CD4-positive, alpha-beta T cell treated with Interferon alpha-2 for 1 hour (primary cell): Measurements from ENCODE around the gene NUPR1.
A peak's percentile ranks its signal among the peaks of the same experiment; 100 is the strongest.
"Not testable (repeated sequence)": the region's sequence is repeated elsewhere in the genome, so short reads cannot be mapped to it uniquely, and the experiment has no call there.

Source experiments
- DNase-seq, 2 donors: peaks; one replicate each; pipeline ENCODE4 v3.0.0-alpha.2; 2020 to 2022

Gene NUPR1

GRCh38 chr16:28526201-28527099, 12.3 kb downstream of the NUPR1 start:
- DNase-seq = no peak

- DNase-seq = peak; percentile 37 to 39
These were observed 14.0 kb downstream of the NUPR1 start for GRCh38 chr16:28524681-28525171.

DNA sequence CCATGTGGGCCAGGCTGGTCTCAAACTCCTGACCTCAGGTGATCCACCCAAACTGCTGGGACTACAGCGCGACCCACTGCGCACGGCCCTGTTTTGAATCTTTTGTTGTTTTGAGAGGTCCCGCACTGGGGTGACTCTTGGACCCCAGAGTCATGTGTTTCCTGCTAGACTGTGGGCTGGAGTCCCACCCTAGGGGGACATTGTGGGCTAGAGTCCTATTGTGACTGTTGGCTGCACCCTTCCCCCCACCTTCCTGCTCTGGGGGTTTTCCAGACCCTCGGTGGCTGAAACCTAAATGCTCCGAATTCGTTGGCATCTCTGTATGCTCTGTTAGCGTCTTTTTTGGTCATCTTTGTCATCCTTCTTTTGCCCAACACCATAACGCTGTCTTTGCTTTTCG, 16.0 kb downstream of the NUPR1 start:
- DNase-seq = no peak

GRCh38 chr16:28521436-28521835, 17.3 kb downstream of the NUPR1 start:
- no peak for DNase-seq

DNA sequence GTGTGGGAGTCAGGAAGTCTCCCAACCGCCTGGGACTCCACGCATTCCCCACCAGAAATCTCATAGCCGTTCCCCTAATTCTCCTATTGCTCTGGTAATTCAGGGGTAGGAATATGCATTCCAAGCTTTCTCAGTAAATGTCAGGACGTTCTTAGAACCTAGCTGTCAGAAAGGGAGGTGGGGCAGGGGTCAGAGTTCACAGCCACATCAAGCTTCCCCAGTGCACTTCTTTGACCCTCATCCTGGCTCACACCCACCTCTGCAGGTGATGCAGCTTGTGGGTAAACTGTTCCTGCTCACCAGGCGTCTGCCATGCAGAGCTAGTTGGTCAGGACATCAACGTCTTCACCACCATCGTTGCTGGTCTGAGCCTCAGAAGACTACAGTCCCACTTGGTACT, 18.1 kb downstream of the NUPR1 start:
- DNase-seq = no peak

DNA sequence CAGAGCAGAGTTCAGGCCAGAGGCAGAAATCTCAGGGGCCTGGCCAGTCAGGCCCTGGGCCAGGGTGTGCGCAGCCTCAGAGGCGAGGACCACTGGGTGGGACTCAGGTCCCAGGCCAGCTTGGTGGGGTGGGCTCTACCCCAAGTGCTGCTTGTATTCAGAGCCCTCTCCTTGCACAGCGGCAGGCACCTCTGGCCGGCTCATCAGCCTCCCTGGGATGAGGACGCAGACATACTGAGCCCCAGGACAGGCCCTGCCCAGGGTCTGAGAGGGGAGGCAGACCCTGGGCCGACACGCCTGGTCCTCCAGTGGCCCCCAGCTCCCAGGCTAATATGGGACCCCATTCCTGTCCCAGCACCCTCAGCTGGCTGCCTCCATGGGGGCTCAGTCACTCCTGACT, 24.5 kb downstream of the NUPR1 start:
- no peak for DNase-seq

- DNase-seq = no peak
These were observed 25.1 kb downstream of the NUPR1 start for GRCh38 chr16:28513484-28514181.

DNA sequence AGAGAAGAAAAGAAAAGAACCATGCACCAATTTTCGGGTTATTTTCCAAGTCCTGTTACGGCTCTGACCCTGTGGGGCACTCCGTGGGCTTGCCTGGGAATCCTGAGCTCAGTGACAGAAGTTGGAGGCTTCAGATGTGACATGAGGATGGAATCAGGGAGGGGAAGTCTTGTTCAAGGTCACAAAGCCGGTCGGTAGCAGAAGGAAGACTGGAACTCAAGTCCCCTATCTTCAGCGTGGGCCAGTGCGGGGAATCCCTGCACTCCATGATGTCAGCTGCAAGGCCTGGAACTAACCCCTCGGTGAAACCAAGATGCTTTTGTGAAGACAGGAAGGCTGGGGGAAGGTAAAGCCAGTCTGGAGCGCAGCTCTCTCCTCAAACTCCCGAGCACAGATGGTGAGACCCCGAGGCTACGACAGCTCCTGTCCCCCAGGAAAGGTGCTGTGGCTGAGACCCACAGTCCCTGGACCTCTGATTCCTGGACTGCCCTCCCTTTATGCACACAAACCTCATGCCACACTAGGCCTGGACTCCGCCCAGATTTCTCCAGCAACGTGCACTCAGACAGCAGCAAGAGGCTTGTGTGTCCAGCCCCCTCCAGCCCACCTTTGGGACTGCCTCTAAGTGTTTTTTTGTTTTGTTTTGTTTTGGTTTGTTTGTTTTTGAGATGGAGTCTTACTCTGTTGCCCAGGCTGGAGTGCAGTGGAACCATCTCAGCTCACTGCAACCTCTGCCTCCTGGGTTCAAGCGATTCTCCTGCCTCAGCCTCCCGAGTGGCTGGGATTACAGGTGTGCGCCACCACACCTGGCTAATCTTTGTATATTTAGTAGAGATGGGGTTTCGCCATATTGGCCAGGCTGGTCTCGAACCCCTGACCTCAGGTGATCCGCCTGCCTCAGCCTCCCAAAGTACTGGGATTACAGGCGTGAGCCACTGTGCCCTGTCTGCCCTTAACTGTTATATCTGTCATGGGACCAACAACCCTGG, 26.7 kb downstream of the NUPR1 start:
- no peak for DNase-seq

- DNase-seq = no peak
These were observed 27.7 kb downstream of the NUPR1 start for GRCh38 chr16:28511031-28511430.

DNA sequence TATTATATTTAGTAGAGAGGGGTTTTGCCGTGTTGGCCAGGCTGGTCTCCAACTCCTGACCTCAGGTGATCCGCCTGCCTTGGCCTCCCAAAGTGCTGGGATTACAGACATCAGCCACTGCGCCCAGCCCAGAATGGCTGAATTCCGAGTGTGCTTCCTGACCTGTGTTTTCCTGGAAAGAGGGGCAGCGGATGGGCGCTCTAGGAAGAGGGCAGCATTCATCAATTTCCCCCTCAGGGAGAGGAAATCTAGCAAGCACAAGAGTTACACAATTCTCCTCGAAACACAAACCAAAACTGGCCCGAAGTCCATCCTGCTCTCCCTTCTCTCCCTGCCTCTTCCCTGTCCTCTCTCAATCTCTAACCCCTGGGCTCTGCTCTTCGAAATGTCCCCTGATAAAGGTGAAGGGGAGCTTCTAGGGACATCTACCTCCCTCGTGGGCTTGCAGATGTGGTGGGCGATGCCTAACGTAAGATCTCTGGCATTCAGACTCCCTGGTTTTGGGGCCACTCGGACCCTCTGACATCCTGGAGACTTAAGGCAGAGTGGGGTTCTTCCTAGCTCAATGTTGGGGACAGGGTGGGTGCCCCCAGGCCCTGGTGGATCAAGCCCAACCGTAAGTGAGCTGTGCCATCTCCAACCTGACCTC, 33.2 kb downstream of the NUPR1 start:
- no peak for DNase-seq

DNA sequence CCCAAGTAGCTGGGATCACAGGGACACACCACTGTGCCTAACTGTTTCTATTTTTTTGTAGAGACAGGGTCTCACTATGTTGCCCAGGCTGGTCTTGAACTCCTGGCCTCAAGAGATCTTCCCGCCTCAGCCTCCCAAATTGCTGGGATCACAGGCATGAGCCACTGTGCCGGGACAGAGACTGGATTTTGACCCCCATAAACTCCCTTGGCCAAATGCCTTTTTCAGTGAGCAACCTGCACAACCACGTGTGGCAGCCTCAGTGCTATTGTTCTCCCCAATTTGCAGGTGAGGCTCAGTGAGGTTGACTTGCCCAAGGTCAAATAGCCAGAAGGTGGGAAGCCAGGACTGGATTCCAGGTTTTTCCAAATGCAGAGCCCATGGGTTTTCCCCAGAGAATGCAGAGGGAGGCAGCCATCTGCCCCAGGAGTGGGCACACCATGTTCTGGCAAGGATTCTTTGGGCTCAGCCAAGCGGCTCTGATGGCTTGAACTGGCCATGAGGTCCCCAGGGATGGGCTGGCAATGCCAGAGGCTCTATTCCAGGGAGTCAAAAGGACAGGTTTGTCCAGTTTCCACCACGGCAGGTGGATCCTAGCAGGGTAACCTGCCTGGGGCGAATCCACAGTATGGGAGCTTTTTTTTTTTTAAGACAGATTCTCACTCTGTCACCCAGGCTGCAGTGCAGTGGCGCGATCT, 33.9 kb downstream of the NUPR1 start:
- DNase-seq = no peak

DNA sequence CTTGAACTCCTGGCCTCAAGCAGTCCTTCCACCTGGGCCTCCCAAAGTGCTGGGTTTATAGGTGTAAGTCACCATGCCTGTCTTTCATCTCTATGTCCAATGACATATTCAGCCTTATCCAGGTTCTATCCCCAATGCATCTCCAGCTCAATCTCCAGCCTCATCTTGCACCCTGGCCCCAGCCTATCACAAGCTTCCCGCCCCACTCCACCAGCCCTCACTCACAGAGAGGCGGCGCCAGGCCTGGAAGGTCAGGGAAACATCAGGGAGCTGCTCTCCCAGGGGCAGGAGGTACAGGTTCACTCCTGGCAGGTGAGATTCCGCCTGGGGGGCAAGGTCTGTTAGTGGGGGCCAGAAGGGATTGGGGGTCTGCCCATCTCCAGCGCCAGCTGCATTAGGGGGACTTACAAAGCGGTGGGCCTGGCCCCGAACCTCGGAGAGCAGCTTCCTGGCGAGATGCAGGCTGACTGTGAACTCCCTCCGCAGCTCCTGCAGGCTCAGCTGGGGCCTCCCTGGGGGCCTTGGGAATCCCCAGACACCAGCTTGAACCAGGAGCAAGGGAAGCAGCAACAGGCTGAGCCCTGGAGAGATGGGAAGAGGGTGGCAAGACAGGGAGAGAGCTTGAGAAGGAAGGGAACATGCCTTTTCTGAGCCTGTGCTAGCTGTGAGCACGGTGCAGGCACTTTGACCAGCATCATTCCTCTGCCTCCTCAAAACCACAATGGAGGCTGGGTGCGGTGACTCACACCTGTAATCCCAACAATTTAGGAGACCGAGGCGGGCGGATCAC, 35.1 kb downstream of the NUPR1 start:
- DNase-seq = no peak

DNA sequence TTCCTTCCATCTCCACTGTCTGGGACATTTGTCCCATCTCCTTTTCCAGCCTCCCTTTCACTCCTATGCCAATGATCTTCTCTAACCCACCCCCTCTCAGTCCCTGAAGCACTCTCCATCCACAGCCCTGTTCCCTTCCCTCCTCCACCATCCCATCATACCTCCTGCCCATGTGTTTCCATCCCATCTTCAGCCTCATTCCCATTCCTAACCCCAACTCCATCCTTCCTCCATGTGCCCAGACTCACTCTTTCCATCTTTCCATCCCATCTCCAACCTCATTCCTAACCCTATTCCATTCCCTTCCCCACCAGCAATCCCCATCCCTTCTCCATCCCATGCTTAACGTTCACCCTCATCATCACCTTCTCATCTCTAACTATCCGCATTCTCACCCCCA, 36.5 kb downstream of the NUPR1 start:
- no peak for DNase-seq

GRCh38 chr16:28501258-28502232, 37.2 kb downstream of the NUPR1 start:
- DNase-seq = no peak

- not testable (repeated sequence) for DNase-seq
These were observed 38.1 kb downstream of the NUPR1 start for GRCh38 chr16:28500476-28501180.

- DNase-seq = no peak
These were observed 38.9 kb downstream of the NUPR1 start for GRCh38 chr16:28499854-28500253.

GRCh38 chr16:28498666-28499381, 40.0 kb downstream of the NUPR1 start:
- no peak for DNase-seq
